LNCaP clone FGC (cell line): ENCODE results near the gene SLC15A3.

Experiments
- DNase-seq: peaks from one replicate; pipeline ENCODE4 v3.0.0-alpha.2; 2011; ENCODE audit warnings: low read depth
- H3K4me3 ChIP-seq: 2 replicates; pipeline ENCODE4 v1.5.1; 2011; ENCODE audit warnings: mild to moderate bottlenecking, low read depth, low read length, control low read depth
- TF ChIP-seq, protein P1 (sequence below): IDR thresholded peaks from 2 replicates; pipeline ENCODE4 v1.5.1; 2012; ENCODE audit warnings: mild to moderate bottlenecking; ENCODE audit not compliant: control insufficient read depth, insufficient read depth; ENCODE audit errors: extremely low read depth

SLC15A3 gene

DNA sequence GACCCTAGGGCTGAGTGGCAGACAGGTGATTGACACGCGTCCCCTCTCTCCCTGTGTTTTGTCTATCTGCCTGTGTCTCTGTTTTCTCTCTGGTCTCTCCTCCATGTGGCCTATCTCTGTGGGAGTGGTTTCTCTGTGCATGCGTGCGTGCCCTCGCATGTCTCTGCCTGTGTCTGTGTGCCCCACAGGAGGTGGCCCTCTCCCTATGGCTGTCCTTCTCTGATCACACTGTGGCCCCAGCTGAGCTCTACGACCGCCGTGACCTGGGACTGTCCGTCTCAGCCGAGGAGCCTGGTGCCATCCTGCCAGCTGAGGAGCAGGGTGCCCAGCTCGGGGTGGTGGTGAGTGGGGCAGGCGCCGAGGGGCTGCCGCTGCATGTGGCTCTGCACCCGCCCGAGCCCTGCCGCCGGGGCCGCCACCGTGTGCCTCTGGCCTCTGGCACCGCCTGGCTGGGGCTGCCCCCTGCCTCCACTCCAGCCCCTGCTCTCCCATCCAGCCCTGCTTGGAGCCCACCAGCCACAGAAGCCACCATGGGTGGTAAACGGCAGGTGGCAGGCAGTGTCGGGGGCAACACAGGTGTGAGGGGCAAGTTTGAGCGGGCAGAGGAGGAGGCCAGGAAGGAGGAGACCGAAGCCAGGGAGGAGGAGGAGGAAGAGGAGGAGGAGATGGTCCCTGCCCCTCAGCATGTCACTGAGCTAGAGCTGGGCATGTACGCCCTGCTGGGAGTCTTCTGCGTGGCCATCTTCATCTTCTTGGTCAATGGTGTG, 16.1 kb downstream of the SLC15A3 start:
- TF ChIP-seq, protein P1, sequence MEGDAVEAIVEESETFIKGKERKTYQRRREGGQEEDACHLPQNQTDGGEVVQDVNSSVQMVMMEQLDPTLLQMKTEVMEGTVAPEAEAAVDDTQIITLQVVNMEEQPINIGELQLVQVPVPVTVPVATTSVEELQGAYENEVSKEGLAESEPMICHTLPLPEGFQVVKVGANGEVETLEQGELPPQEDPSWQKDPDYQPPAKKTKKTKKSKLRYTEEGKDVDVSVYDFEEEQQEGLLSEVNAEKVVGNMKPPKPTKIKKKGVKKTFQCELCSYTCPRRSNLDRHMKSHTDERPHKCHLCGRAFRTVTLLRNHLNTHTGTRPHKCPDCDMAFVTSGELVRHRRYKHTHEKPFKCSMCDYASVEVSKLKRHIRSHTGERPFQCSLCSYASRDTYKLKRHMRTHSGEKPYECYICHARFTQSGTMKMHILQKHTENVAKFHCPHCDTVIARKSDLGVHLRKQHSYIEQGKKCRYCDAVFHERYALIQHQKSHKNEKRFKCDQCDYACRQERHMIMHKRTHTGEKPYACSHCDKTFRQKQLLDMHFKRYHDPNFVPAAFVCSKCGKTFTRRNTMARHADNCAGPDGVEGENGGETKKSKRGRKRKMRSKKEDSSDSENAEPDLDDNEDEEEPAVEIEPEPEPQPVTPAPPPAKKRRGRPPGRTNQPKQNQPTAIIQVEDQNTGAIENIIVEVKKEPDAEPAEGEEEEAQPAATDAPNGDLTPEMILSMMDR = no peak
- DNase-seq = no peak

DNA sequence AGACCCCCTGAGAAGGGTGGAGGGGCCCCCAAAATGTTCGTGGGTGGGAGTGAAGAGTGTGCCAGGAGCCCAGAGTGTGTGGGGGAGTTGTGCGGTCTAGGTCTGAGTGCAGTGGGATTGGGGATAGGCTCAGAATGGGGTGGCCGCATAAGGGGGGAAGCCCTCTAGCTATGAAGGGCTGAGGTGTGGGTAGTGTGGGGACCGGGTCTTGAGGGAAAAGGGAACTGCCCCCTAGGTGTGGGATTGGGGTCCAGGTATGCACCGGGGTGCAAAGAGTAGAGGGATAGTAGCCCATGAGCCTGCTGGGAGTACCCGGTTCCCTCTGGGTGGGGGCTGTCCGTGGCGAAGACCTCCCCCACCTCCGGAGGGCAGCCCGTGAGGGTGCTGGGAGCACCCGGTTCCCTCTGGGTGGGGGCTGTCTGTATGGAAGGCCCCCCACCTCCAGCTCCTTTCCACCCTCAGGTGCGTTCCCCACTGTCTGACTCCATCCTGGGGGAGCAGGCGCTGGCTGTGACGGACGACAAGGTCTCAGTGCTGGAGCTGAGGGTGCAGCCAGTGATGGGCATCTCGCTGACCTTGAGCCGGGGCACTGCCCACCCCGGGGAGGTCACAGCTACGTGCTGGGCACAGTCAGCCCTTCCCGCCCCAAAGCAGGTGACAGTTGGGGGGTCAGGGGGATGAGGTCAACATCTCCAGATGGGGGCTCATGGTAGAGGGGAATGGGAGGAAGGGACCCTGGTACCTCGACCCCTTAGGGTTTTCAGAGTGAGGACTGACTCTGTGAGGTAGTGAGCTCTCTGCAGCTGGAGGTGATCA, 17.0 kb downstream of the SLC15A3 start:
- no peak for DNase-seq
- TF ChIP-seq, protein P1 = no peak
- H3K4me3 ChIP-seq = no peak overlapping the region

More for the DNA sequence above, 16.1 kb downstream of the SLC15A3 start:
- H3K4me3 ChIP-seq = no peak overlapping the region

DNA sequence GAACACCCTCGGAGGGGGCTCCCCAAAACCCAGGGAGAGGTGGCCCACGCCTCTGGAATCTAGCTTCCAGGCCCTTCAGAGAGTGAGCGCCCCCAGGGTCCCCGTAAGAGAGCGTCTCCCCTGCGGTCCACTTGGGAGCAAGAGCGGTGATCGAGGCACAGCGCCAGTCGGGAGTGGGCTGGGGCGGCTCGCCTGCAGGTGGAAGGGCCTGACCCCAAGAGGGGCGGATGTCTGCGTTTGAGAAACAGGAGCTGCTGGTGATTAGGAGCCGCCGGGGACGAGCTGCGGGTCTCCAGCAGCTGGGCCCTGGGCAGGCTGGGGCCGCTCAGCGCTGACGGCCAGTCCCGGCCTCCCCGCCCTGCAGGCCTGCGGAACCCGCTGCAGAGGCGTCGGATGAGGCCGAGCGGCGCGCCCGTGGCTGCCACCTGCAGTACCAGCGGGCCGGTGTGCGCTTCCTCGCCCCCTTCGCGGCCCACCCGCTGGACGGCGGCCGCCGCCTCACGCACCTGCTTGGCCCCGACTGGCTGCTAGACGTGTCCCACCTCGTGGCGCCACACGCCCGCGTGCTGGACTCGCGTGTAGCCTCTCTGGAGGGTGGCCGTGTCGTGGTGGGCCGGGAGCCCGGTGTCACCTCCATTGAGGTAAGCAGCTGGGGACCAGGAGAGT, 17.7 kb downstream of the SLC15A3 start:
- DNase-seq = no peak
- H3K4me3 ChIP-seq = no peak overlapping the region
- TF ChIP-seq, protein P1 = no peak

DNA sequence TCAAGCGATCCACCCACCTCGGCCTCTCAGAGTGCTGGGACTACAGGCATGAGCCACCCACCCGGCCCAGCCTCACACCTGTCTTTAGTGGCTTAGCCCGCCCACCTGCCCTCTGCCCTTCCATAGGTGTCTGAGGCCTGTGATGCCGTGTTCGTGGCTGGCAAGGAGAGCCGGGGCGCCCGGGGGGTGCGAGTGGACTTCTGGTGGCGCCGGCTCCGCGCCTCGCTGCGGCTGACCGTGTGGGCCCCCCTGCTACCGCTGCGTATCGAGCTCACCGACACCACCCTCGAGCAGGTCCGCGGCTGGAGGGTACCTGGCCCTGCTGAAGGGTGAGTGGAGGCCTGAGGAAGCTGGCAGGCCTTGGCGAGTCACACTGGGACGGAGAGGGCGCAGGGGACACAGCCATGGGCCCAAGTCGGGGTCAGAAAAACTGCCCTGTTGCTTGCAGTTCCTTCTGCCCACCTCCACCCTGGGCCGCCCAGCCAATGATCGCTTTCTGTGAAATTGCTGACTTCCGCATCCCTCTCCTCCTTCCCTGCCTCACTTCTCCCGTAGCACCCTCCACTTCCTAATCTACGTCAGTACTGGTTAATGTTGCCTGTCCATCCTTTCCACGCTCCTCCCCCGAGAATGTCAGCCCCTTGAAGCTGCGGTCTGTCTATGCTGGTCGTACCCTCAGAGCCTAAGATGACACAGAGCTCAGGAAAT, 18.4 kb downstream of the SLC15A3 start:
- no peak for DNase-seq
- TF ChIP-seq, protein P1 = no peak
- no peak overlapping the region for H3K4me3 ChIP-seq

DNA sequence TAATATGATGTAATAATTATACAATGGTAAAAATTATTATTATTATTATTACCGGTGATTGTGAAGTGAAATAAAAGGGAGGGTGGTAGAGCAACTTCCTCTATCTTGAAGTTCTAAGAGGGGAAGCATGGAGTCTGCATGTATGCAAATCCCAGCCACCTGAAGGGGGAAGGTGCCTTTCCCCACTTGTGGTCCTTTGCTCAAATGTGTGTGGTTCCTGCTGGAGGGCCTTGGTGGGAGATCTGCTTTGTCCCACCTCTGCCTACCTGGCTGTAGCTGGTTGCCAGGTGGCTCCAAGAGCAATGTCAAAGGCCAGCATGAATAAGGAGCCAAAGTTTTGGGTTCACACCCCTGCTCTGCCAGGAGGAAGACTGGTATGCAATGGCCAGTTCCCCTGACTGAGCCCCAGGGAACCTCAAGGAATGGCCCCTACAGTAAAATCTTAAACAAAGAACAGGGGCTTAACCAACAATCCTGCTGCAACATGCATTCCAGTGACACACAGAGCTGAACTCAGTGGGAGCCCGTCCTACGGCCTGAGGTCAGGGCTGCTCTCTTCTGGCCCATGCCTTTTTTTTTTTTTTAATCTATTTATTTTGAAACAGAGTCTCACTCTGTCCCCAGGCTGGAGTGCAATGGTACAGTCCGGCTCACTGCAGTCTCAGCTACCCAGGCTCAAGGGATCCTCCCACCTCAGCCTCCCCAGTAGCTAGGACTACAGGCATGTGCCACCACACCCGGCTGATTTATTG, 19.2 kb downstream of the SLC15A3 start:
- no peak overlapping the region for H3K4me3 ChIP-seq
- no peak for DNase-seq
- TF ChIP-seq, protein P1 = no peak

DNA sequence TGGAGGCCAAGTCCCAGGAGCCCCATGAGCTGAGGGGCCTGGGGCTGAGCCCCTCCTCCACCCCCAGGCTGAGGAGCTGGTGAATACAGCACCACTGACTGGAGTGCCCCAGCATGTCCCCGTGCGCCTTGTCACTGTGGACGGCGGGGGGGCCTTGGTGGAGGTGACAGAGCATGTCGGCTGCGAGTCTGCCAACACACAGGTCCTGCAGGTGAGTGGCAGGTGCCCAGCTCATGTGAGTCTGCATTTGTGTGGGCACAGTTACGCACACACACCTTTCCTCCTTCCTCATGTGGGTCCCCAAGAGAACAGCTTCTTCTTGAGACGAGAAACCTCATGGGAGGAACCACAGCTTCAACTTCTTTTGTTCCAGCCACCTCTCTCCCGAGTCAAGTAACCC, 20.1 kb downstream of the SLC15A3 start:
- TF ChIP-seq, protein P1 = no peak
- no peak for DNase-seq
- H3K4me3 ChIP-seq = no peak overlapping the region
